ENCODE results near the gene WWC1. TPM values are rescaled to one million over a fixed set of nuclear protein-coding genes. Genes with fewer than 3 reads are reported as not detected.

The WWC1 gene
- total and polyA plus RNA-seq, 9 of the 15 experiments (the other 6 are each of a cell fraction or from before 2014, with no cell fraction given): under 0.01 to 0.54 (median 0.42) TPM; not detected in 6

DNA sequence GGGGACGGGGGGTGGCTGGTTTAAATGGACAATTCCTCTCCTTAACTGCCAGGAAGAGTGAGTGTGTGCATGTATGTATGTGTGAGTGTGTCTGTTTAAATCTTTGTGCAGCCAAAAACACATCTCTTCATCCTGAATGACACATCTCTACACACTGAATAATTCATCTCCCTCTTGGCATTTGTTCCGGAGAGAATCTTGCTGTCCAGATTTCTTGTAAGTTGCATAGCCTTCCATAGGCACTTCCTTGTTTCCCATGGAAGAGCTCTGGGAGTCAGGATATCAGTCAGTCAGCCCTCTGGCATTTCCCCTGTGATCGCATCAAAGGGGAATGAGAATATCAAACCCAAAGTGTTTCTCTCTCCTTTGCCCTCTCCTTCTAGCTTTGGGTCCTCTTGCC lies 74.7 kb downstream of the WWC1 start (continued):
- TF ChIP-seq PCBP2 (IDR thresholded peaks at IDR 0.05; ENCODE audit: low read depth, low read length, poor library complexity, severe bottlenecking) (no peak), POLR2A (conservative IDR thresholded peaks at IDR 0.05) (no peak), ZBED1 (IDR thresholded peaks at IDR 0.05) (no peak), ARID1B (IDR thresholded peaks at IDR 0.05) (no peak)
- TF ChIP-seq, protein P1, sequence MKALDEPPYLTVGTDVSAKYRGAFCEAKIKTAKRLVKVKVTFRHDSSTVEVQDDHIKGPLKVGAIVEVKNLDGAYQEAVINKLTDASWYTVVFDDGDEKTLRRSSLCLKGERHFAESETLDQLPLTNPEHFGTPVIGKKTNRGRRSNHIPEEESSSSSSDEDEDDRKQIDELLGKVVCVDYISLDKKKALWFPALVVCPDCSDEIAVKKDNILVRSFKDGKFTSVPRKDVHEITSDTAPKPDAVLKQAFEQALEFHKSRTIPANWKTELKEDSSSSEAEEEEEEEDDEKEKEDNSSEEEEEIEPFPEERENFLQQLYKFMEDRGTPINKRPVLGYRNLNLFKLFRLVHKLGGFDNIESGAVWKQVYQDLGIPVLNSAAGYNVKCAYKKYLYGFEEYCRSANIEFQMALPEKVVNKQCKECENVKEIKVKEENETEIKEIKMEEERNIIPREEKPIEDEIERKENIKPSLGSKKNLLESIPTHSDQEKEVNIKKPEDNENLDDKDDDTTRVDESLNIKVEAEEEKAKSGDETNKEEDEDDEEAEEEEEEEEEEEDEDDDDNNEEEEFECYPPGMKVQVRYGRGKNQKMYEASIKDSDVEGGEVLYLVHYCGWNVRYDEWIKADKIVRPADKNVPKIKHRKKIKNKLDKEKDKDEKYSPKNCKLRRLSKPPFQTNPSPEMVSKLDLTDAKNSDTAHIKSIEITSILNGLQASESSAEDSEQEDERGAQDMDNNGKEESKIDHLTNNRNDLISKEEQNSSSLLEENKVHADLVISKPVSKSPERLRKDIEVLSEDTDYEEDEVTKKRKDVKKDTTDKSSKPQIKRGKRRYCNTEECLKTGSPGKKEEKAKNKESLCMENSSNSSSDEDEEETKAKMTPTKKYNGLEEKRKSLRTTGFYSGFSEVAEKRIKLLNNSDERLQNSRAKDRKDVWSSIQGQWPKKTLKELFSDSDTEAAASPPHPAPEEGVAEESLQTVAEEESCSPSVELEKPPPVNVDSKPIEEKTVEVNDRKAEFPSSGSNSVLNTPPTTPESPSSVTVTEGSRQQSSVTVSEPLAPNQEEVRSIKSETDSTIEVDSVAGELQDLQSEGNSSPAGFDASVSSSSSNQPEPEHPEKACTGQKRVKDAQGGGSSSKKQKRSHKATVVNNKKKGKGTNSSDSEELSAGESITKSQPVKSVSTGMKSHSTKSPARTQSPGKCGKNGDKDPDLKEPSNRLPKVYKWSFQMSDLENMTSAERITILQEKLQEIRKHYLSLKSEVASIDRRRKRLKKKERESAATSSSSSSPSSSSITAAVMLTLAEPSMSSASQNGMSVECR (CRISPR knock-in tag; IDR thresholded peaks at IDR 0.05): no peak

DNA sequence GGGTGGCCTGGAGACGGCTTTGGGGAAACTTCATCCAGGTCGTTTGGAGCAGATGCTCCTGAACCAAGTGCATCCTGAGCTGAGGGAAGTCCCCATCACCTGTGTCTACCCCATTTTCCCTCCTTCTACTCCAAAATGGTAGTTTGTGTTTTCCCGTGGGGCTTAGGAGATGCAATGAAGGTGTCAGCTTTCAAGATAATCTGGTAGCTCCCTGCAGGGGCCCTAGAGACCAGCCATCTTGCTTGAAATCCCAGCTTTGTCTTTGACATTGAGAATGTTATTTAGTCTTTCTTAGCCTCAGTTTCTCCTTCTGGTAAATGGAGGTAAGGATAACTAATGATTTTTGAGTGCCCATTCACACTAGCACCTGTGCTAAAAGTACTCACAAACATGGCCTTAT lies 77.4 kb downstream of the WWC1 start:
- no peaks in the 10 kb centered on the region for H4K20me1 ChIP-seq (replicated peaks; ENCODE audit: control insufficient read depth, insufficient read depth, low read length)
- no peak for FAIRE-seq
- H3K79me2 ChIP-seq (ENCODE audit: control insufficient read depth, insufficient read depth, low read length): no peaks in the 10 kb centered on the region
- in situ Hi-C loops (cut with MboI) (no loop called here), intact Hi-C loops (cut with micrococcal nuclease) (no loop called here)
- H3K27me3 ChIP-seq (ENCODE audit: control insufficient read depth in 2 of 2, insufficient read depth in 2 of 2, low read length in 2 of 2): peaks cover 2 to 27% of the 10 kb centered on the region in 2 experiments; a peak in 4 of 5 replicates
- H3K9me1 ChIP-seq (ENCODE audit: control insufficient read depth, insufficient read depth, low read length): no peaks in the 10 kb centered on the region
- WGBS (ENCODE audit: insufficient coverage, low coverage, missing lambda C conversion rate): 0% methylated on average over 3 of the region's 3 CpGs
- ATAC-seq: no peak
- ChIA-PET POLR2A (interaction anchor here (0.6 to 0.7 kb wide), 2 partner anchors 50 to 397 kb away, joined by 3 read pairs; no protein-coding TSS in a partner anchor), CTCF (ENCODE audit: low intra/inter-chr PET ratio) (no interaction called here)
- no peak for DNase-seq (ENCODE audit: extremely low read depth in 1 of 4, low spot score in 3 of 4)
- H3K9me3 ChIP-seq (replicated peaks; ENCODE audit: control insufficient read depth, insufficient read depth, low read depth, low read length): no peaks in the 10 kb centered on the region
- no peak overlapping the region for H3K4me3 ChIP-seq
- H3K27ac ChIP-seq (ENCODE audit: extremely low read depth, low read depth, low read length): no peak overlapping the region
- TF ChIP-seq ZNF785 (CRISPR knock-in tag; IDR thresholded peaks at IDR 0.05): no peak
- TF ChIP-seq, protein P2, sequence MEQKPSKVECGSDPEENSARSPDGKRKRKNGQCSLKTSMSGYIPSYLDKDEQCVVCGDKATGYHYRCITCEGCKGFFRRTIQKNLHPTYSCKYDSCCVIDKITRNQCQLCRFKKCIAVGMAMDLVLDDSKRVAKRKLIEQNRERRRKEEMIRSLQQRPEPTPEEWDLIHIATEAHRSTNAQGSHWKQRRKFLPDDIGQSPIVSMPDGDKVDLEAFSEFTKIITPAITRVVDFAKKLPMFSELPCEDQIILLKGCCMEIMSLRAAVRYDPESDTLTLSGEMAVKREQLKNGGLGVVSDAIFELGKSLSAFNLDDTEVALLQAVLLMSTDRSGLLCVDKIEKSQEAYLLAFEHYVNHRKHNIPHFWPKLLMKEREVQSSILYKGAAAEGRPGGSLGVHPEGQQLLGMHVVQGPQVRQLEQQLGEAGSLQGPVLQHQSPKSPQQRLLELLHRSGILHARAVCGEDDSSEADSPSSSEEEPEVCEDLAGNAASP (IDR thresholded peaks at IDR 0.05): no peak
- TF ChIP-seq NR2C2 (CRISPR knock-in tag; IDR thresholded peaks at IDR 0.05): no peak
- TF ChIP-seq NR2C2 (tag; IDR thresholded peaks at IDR 0.05): no peak
- no peak overlapping the region for H3K9ac ChIP-seq (ENCODE audit: insufficient read depth in 1 of 2, low read depth in 2 of 2, low read length in 2 of 2)
- no peaks in the 10 kb centered on the region for H3K36me3 ChIP-seq (ENCODE audit: control insufficient read depth, insufficient read depth, low read length)
- no TSS peak for BruUV-seq (replicated peaks)
- H3K4me1 ChIP-seq (replicated peaks in 1 of 2; ENCODE audit: control insufficient read depth in 2 of 2, insufficient read depth in 2 of 2, low read length in 2 of 2): no peaks in the 10 kb centered on the region
- H3K4me2 ChIP-seq (ENCODE audit: insufficient read depth, low read length): no peak overlapping the region
- no peak overlapping the region for H2AFZ ChIP-seq (ENCODE audit: low read depth, low read length)

Measured in K562 (cell line).